Mesendoderm (in vitro differentiated cells): Measurements from ENCODE around the gene POU2AF2.

ENCODE experiments used
- DNase-seq: peaks from one replicate; pipeline ENCODE4 v3.0.0; 2013
- H2AK5ac ChIP-seq: 2 replicates; pipeline ENCODE4 v1.6.1; 2013; ENCODE audit warnings: low read length, inconsistent platforms
- H2BK120ac ChIP-seq: 2 replicates; pipeline ENCODE4 v1.6.1; 2013; ENCODE audit warnings: low read depth, mild to moderate bottlenecking, low read length, moderate library complexity, mixed read lengths
- H2BK15ac ChIP-seq: replicated peaks from 2 replicates; pipeline ENCODE4 v1.6.1; 2013; ENCODE audit warnings: low read depth, mild to moderate bottlenecking, moderate library complexity
- H2BK5ac ChIP-seq: 2 replicates; pipeline ENCODE4 v1.6.1; 2013; ENCODE audit warnings: low read length, inconsistent platforms
- H3K18ac ChIP-seq: 2 replicates; pipeline ENCODE4 v1.6.1; 2013; ENCODE audit warnings: mild to moderate bottlenecking, low read length, mixed read lengths
- H3K23ac ChIP-seq: one replicate; pipeline ENCODE4 v1.6.1; 2013; ENCODE audit warnings: low read length
- H3K27ac ChIP-seq: 2 replicates; pipeline ENCODE4 v1.5.1; 2013; ENCODE audit warnings: low read depth, mild to moderate bottlenecking, inconsistent platforms, low read length, moderate library complexity
- H3K27me3 ChIP-seq: 2 replicates; pipeline ENCODE4 v1.6.1; 2013; ENCODE audit warnings: low read length, control low read depth, mild to moderate bottlenecking, inconsistent platforms; ENCODE audit not compliant: insufficient read depth, poor library complexity
- H3K36me3 ChIP-seq: 2 replicates; pipeline ENCODE4 v1.6.1; 2013; ENCODE audit warnings: low read length, inconsistent platforms; ENCODE audit not compliant: control insufficient read depth, insufficient read depth
- H3K4ac ChIP-seq: one replicate; pipeline ENCODE4 v1.6.1; 2013; ENCODE audit warnings: low read depth, mild to moderate bottlenecking, low read length, moderate library complexity
- H3K4me1 ChIP-seq: 2 replicates; pipeline ENCODE4 v1.6.1; 2013; ENCODE audit warnings: low read depth, low read length, inconsistent platforms; ENCODE audit not compliant: control insufficient read depth
- H3K4me2 ChIP-seq: 2 replicates; pipeline ENCODE4 v1.6.1; 2013; ENCODE audit warnings: low read length
- H3K4me3 ChIP-seq: 2 replicates; pipeline ENCODE4 v1.5.1; 2013; ENCODE audit warnings: mild to moderate bottlenecking, low read length
- H3K56ac ChIP-seq: one replicate; pipeline ENCODE4 v1.6.1; 2013; ENCODE audit warnings: low read length
- H3K79me1 ChIP-seq: 2 replicates; pipeline ENCODE4 v1.6.1; 2013; ENCODE audit warnings: low read length, inconsistent platforms
- H3K79me2 ChIP-seq: 2 replicates; pipeline ENCODE4 v1.6.1; 2013; ENCODE audit warnings: mild to moderate bottlenecking, low read length; ENCODE audit not compliant: control insufficient read depth, insufficient read depth
- H3K9ac ChIP-seq: 2 replicates; pipeline ENCODE4 v1.6.1; 2013; ENCODE audit warnings: low read length, inconsistent platforms
- H4K5ac ChIP-seq: one replicate; pipeline ENCODE4 v1.6.1; 2013; ENCODE audit warnings: low read length
- H4K8ac ChIP-seq: one replicate; pipeline ENCODE4 v1.6.1; 2013; ENCODE audit warnings: low read depth, mild to moderate bottlenecking, control low read depth, low read length, moderate library complexity
- WGBS: extraction: QIAGEN DNeasy Blood & Tissue Kit; methylation state at CpG from one replicate; pipeline ENCODE4 v1.1.7; 2013; ENCODE audit warnings: low lambda C conversion rate, missing lambda C conversion rate; ENCODE audit not compliant: insufficient coverage; ENCODE audit errors: extremely low coverage; 5-methylcytosine and 5-hydroxymethylcytosine counted together

Gene POU2AF2

DNA sequence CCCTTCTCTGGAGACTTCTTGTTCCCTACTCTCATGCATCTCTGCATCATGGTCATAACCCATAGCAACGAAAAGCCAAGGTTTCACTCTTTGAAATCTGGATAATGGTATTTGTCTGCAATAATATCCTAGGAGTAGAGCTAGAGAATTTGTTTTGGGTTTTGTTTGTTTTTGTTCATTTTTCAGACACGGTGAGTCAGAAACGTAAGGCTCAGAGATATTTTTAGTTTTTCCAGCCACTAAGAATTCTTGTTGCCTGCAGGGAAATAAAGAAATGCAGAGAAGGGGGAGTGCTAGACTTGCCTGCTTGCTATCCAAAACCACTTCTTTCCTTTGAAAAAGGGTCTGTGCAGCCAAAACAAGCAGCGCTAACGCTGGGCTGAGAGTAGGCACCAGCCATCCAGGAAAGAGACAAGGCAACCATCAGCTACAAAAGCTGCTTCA lies 78.8 kb downstream of the POU2AF2 start:
- H3K23ac ChIP-seq, result no peak overlapping the region
- no peak overlapping the region for H2BK120ac ChIP-seq
- no peak for DNase-seq
- H4K8ac ChIP-seq, result no peak overlapping the region
- no peak overlapping the region for H2BK5ac ChIP-seq
- H3K4me1 ChIP-seq, result peaks cover 2% of the 10 kb centered on the region
- no peaks in the 10 kb centered on the region for H3K36me3 ChIP-seq
- H3K79me1 ChIP-seq, result no peaks in the 10 kb centered on the region
- no peak overlapping the region for H3K27ac ChIP-seq
- H3K18ac ChIP-seq, result no peak overlapping the region
- H3K56ac ChIP-seq, result no peak overlapping the region
- no peak overlapping the region for H3K4ac ChIP-seq
- no peak overlapping the region for H2BK15ac ChIP-seq
- no peak overlapping the region for H2AK5ac ChIP-seq
- H3K9ac ChIP-seq, result no peak overlapping the region
- no peak overlapping the region for H3K4me3 ChIP-seq
- H3K4me2 ChIP-seq, result no peak overlapping the region
- no peak overlapping the region for H4K5ac ChIP-seq
- no peaks in the 10 kb centered on the region for H3K79me2 ChIP-seq
- H3K27me3 ChIP-seq, result no peaks in the 10 kb centered on the region
- WGBS, result no CpG with 5 or more reads among the region's 5 CpGs

DNA sequence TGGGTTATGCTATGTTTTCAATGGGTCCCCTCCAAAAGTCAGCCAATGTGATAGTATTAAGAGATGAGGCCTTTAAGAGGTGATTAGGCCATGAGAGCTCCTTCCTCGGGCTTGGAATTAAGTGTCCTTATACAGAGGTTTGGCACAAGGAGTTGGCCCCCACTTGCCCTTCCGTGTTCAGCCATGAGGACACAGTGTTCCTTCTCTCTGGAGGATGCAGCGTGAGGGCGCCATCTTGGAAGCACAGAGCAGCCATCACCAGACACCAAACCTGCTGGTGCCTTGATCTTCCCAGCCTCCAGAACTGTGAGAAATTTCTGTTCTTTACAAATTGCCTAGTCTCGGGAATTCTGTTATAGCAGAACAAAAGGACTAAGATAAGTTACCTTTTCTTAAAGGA lies 79.7 kb downstream of the POU2AF2 start:
- H2AK5ac ChIP-seq, result no peak overlapping the region
- no CpG with 5 or more reads among the region's 5 CpGs for WGBS
- DNase-seq, result no peak
- no peak overlapping the region for H2BK15ac ChIP-seq
- no peaks in the 10 kb centered on the region for H3K27me3 ChIP-seq
- no peak overlapping the region for H3K4me2 ChIP-seq
- H3K4ac ChIP-seq, result no peak overlapping the region
- H4K8ac ChIP-seq, result no peak overlapping the region
- H4K5ac ChIP-seq, result no peak overlapping the region
- no peak overlapping the region for H3K23ac ChIP-seq
- no peaks in the 10 kb centered on the region for H3K36me3 ChIP-seq
- H2BK120ac ChIP-seq, result no peak overlapping the region
- no peak overlapping the region for H3K18ac ChIP-seq
- no peak overlapping the region for H3K9ac ChIP-seq
- no peak overlapping the region for H2BK5ac ChIP-seq
- H3K4me1 ChIP-seq, result peaks cover 2% of the 10 kb centered on the region
- no peak overlapping the region for H3K27ac ChIP-seq
- no peaks in the 10 kb centered on the region for H3K79me1 ChIP-seq
- no peak overlapping the region for H3K56ac ChIP-seq
- H3K4me3 ChIP-seq, result no peak overlapping the region
- no peaks in the 10 kb centered on the region for H3K79me2 ChIP-seq

DNA sequence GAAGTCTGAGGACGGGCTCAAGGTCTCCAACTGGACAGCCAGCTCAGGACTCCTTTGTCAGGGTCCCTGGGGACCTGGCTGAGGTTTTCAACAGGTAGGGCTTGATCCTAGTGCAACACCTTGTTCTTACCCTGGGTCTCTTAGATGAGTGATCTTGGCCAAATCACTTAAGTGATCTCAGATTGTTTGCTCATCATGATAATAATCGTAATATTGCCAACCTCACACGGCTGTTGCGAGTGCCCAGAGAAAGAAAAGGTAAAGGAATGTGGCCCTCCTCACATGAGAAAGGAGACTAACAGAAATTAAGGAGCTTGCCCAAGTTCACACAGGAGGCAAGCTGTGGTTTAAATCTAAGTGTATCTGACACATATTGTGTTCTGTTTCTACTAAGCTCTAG lies 81.3 kb downstream of the POU2AF2 start:
- DNase-seq, result no peak
- H3K27me3 ChIP-seq, result no peaks in the 10 kb centered on the region
- H3K4me2 ChIP-seq, result no peak overlapping the region
- H2BK120ac ChIP-seq, result no peak overlapping the region
- H3K4ac ChIP-seq, result no peak overlapping the region
- H3K36me3 ChIP-seq, result no peaks in the 10 kb centered on the region
- H3K4me1 ChIP-seq, result peaks cover 2% of the 10 kb centered on the region
- no peak overlapping the region for H3K56ac ChIP-seq
- H3K27ac ChIP-seq, result no peak overlapping the region
- H2BK5ac ChIP-seq, result no peak overlapping the region
- no peak overlapping the region for H3K4me3 ChIP-seq
- H3K9ac ChIP-seq, result no peak overlapping the region
- no peak overlapping the region for H2AK5ac ChIP-seq
- no peak overlapping the region for H3K18ac ChIP-seq
- H4K8ac ChIP-seq, result no peak overlapping the region
- H3K79me2 ChIP-seq, result no peaks in the 10 kb centered on the region
- H4K5ac ChIP-seq, result no peak overlapping the region
- no peaks in the 10 kb centered on the region for H3K79me1 ChIP-seq
- WGBS, result no CpG with 5 or more reads among the region's 4 CpGs
- no peak overlapping the region for H2BK15ac ChIP-seq
- no peak overlapping the region for H3K23ac ChIP-seq

DNA sequence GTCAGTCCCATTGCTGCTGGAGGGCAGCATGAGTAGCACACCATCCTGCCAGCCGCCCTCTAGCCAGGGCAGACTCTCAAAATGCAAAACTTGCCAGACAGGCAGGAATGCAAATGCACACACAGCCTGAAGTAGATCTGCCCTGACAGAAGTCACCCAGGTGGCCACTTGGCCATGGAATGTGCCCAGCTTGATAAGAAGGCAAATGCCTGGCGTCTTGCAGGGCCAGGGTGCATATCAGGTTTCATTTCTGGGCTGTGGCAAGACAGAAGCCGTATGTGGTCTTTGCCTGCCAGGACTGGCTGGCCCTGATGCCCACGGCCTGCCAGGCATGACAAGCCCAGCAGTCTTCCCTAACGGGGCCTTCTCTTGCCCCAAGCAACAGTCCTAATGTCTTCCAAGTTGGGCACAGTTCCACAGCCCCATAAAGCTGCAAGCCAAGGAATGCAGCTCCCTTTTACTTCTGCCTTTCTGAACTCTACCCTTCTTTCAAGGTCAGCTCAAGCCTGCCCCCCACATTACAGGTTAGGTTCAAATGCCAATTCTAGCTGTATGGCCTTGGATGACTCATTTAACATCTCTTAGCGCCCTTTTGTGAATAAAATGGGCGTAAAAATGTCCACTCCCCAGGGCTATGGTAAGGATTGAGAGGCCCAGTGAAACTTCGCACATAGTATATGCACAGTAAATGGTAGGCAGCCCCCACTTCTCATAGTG lies 82.5 kb downstream of the POU2AF2 start:
- Histone ChIP-seq H3K79me1 (no peaks in the 10 kb centered on the region), H3K23ac (no peak overlapping the region), H4K5ac (no peak overlapping the region), H3K4ac (no peak overlapping the region), H3K4me1 (peaks cover 2% of the 10 kb centered on the region), H3K79me2 (no peaks in the 10 kb centered on the region), H2AK5ac (no peak overlapping the region), H3K56ac (no peak overlapping the region), H3K9ac (no peak overlapping the region), H3K27me3 (no peaks in the 10 kb centered on the region), H3K4me2 (no peak overlapping the region), H3K27ac (no peak overlapping the region), H3K18ac (no peak overlapping the region), H2BK15ac (no peak overlapping the region), H2BK120ac (no peak overlapping the region), H3K36me3 (no peaks in the 10 kb centered on the region), H4K8ac (no peak overlapping the region), H2BK5ac (no peak overlapping the region), H3K4me3 (no peak overlapping the region)
- no CpG with 5 or more reads among the region's 8 CpGs for WGBS
- DNase-seq, result peak; percentile 62

DNA sequence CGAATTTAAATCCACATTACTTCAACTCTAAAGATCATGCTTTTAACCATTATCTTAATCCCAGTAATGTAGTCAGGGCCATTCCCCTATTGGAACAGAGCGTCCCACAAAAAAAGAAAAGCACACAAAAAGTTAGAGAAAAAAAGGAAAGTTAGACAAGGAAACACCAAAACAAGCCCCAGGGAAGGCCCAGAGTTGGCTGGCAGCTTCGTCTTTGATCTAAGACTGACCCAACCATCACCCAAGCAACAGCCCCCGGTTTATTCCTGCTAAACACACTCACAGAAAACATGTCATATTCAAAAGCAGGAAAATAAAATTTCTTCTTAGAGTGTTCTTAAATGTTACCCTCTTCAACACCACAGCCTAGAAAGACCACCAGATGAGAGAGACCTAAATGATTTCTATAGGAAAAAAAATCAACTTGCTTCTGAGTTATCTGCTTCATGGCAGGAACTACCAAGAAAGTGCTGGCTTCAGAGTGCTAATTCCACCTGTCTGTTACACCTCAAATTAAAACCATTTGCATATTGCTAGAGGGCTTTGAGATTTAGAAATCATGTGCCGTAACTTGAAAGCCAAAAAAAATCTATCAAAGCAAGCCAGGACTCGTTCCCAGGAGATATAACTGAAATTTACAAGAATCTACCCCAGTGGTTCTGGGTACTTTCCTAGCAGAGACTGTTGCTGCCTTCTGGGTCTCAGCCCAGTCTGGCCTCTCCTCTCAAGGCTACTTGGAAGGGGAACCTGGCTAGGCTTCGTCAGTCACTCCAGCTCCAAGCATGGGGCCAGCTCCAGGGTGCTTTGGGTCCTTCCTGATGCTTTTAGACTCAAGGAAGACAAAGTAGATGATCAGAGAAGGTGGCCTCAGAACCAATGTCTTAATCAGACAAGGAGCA lies 84.0 kb downstream of the POU2AF2 start:
- DNase-seq, result no peak
- H3K18ac ChIP-seq, result no peak overlapping the region
- H4K8ac ChIP-seq, result no peak overlapping the region
- H4K5ac ChIP-seq, result no peak overlapping the region
- WGBS, result no CpG with 5 or more reads among the region's 7 CpGs
- no peak overlapping the region for H3K56ac ChIP-seq
- H3K79me2 ChIP-seq, result no peaks in the 10 kb centered on the region
- H3K27me3 ChIP-seq, result no peaks in the 10 kb centered on the region
- H3K27ac ChIP-seq, result no peak overlapping the region
- no peak overlapping the region for H2BK5ac ChIP-seq
- H3K4me3 ChIP-seq, result no peak overlapping the region
- no peaks in the 10 kb centered on the region for H3K79me1 ChIP-seq
- no peak overlapping the region for H3K23ac ChIP-seq
- H3K4me1 ChIP-seq, result peaks cover 3% of the 10 kb centered on the region
- no peak overlapping the region for H3K4me2 ChIP-seq
- no peak overlapping the region for H2BK15ac ChIP-seq
- no peak overlapping the region for H3K4ac ChIP-seq
- H2BK120ac ChIP-seq, result no peak overlapping the region
- no peak overlapping the region for H2AK5ac ChIP-seq
- H3K9ac ChIP-seq, result no peak overlapping the region
- H3K36me3 ChIP-seq, result no peaks in the 10 kb centered on the region
